ENCODE data around the gene IQSEC3.

The IQSEC3 gene

DNA sequence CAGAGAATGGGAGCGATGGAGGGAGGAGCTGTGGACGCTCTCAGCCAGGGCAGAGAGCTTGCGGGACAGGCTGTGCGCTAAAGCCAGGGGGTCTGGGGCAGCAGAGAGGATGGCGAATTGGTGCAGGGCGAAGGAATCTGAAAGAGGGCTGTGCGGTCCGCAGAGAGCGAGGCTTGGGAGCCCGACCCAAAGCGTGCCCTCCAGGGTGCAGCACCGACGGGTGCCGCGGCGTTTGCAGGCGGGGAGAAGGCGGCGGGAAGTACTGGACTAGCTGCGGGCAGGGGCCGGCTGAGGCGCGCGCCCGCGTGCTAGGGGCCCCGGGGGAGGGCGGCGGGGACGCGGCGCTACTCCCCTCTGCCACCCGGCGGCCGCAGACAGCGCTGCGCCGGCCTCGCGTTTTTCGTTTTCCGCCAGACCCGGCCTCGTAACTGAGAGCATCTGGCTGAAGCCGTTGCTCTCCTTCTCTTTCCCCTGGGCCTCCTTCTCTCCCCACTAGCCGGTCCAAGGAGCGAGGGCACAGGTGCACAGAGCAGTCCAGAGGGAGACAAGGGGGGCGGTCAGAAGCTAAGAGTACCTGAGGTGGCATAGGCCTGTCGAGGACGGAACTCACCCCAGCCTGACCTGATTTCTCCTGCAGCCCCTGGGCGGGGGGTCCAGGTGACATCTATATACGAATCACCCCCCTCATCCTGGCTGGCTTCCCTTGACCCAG lies 122.5 kb downstream of the IQSEC3 start:
- H3K4me3 Mint-ChIP-seq, result peak overlapping the region; percentile 54
- H3K4me1 Mint-ChIP-seq, result peaks cover 6% of the 10 kb centered on the region
- no peaks in the 10 kb centered on the region for H3K9me3 Mint-ChIP-seq
- H3K27ac Mint-ChIP-seq, result no peak overlapping the region
- DNase-seq (ENCODE audit: low spot score in 2 of 2) (peak; percentile 48 to 65), ATAC-seq (peak; percentile 73)
- H3K36me3 Mint-ChIP-seq, result no peaks in the 10 kb centered on the region

DNA sequence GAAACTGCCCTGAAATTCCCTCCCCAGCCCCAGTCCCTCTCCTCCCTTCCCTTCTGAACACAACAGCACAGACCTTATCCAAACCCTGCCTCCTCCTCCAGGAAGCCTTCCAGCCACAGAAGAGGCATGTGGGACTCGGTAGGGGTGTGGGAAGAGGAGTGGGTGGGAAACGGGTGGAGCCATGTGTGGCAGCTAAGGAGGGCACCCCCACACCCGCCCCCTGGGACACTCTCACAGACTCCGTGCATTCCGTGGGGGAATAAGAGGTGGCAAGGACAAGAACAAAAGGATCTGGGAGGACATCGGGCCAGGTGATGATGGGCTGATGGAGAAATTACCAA lies 123.0 kb downstream of the IQSEC3 start:
- ATAC-seq, result no peak

DNA sequence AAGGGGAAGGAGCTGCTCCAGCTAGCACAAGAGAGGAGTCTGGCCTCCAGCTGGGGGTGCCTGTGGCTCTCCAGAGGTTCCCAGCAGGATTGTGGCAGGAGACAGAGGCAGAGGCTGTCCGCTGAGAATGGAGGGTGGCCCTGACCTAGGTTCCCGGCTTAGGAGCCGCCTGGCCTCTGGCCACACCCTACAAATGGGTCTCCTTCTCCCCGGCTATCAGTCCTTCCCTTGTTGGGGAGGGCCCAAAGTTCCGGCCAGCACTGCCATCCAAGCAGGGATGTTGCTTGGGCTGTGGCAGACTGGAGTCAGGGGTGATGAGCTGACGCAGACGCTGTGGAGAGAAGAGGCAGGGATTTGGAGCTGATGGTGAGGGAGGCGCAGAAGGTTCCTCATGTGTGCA lies 124.3 kb downstream of the IQSEC3 start:
- DNase-seq (ENCODE audit: low spot score in 2 of 2) (no peak), ATAC-seq (no peak)
- Mint-ChIP-seq H3K36me3 (no peaks in the 10 kb centered on the region), H3K27ac (no peak overlapping the region), H3K9me3 (no peaks in the 10 kb centered on the region), H3K4me1 (peaks cover 6% of the 10 kb centered on the region), H3K4me3 (no peak overlapping the region)

More for the DNA sequence above, 123.0 kb downstream of the IQSEC3 start:
- H3K4me1 Mint-ChIP-seq, result peaks cover 6% of the 10 kb centered on the region
- H3K9me3 Mint-ChIP-seq, result no peaks in the 10 kb centered on the region
- H3K36me3 Mint-ChIP-seq, result no peaks in the 10 kb centered on the region
- peak overlapping the region; percentile 54 for H3K4me3 Mint-ChIP-seq
- DNase-seq (ENCODE audit: low spot score in 2 of 2), result no peak
- H3K27ac Mint-ChIP-seq, result no peak overlapping the region

DNA sequence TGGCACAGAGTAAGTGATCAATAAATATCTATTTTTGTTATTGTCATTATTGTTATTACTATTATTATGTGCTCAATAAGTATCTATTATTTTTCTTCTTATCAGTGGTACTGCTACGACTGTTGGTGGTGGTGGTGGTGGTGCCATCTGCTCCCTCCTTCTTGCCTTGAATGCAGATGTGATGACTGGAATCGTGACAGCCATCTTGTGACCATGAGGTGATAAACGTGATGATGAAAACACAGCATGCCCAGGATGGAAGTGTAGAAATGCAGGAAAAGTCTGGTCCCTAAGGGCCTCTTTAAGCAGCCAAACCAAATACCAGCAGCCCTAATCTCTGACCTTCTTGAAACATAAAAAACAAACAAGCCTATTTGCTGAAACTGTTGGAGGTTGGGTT lies 125.0 kb downstream of the IQSEC3 start:
- peaks cover 6% of the 10 kb centered on the region for H3K4me1 Mint-ChIP-seq
- no peaks in the 10 kb centered on the region for H3K36me3 Mint-ChIP-seq
- no peak overlapping the region for H3K27ac Mint-ChIP-seq
- DNase-seq (ENCODE audit: low spot score in 2 of 2) (no peak), ATAC-seq (no peak)
- no peak overlapping the region for H3K4me3 Mint-ChIP-seq
- no peaks in the 10 kb centered on the region for H3K9me3 Mint-ChIP-seq

DNA sequence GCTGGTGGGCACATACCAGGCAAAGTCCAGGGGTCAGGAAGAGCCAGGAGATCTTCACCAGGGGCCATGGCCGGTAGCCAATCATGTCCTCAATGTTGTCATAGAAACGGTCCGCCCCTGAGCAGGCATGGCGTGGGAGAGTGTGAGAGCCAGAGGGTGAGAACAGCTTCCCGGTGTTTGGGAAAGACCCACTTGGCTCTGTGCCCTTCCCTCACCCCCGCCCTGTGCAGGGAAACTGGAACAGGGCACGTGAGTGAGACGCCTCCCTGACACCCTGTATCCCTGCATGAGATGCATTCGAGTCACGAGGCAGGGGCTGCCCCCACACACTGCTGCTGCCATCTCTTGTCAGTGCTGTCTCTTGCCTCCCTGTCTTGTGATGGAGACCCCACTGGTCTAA lies 126.7 kb downstream of the IQSEC3 start:
- H3K9me3 Mint-ChIP-seq, result peaks cover 4% of the 10 kb centered on the region
- H3K36me3 Mint-ChIP-seq, result no peaks in the 10 kb centered on the region
- no peak for ATAC-seq
- H3K27ac Mint-ChIP-seq, result no peak overlapping the region
- no peak overlapping the region for H3K4me3 Mint-ChIP-seq
- H3K4me1 Mint-ChIP-seq, result peaks cover 10% of the 10 kb centered on the region
- DNase-seq (ENCODE audit: low spot score in 2 of 2), result no peak

DNA sequence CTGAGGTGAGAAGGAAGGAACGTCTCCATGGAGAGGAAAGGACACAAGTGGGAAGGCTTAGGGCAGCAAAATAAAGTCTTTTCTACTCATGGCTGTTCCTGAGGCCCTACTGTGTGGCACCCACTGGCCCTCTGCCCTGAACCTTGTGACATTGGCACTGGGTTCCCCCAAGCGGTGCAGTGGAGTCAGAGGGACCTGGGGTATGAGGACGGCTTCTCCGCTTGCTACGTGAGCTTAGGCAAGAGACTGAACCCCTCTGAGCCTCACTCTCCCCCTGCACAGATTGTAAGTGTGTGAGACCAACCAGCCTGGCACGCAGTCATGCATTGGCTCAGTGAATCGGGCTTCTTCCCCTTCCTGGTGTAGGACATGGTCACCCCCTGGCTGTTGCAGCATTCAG lies 127.7 kb downstream of the IQSEC3 start:
- Mint-ChIP-seq H3K4me1 (peaks cover 10% of the 10 kb centered on the region), H3K27ac (no peak overlapping the region), H3K9me3 (peaks cover 4% of the 10 kb centered on the region), H3K4me3 (no peak overlapping the region), H3K36me3 (no peaks in the 10 kb centered on the region)
- ATAC-seq (no peak), DNase-seq (ENCODE audit: low spot score in 2 of 2) (no peak)

DNA sequence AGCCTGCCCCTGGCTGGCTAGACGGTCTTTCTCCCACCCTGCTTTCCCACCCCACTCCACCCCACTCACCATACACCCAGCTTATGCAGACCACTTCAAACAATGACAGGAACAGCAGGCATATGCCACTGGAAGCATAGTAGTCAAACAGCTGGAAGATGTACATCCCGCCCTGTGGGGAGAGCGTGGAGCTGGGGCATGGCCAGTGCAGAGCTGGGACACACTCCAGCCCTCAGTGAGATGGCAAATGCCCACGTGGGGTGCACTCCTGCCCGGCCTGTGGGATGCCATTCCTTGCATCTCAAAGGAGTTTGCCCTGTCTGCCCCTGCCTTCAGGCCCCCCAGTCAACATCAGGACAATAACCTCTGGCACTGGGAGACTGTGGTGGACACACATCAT lies 128.6 kb downstream of the IQSEC3 start:
- DNase-seq (ENCODE audit: low spot score in 2 of 2) (no peak), ATAC-seq (no peak)
- peaks cover 4% of the 10 kb centered on the region for H3K9me3 Mint-ChIP-seq

DNA sequence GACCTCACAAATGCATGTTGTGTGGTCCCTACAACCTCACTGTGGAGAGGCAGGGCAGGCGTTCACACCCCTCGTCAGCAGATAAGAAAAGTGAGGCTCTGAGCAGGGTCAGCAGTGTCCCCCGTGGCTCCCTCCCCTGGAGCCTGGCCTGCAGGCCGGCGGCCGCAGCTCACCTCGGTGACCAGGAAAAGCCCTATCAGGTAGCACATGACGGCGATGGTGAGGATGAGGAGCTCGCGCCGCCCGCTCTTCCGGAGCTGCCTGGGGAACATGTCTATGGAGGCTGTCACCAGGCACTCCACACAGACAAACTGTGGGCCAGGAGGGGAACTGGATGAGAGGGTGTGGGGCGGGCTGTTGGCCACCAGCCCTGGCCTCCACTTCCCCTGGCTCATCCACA lies 129.4 kb downstream of the IQSEC3 start:
- H3K4me3 Mint-ChIP-seq, result no peak overlapping the region
- no peaks in the 10 kb centered on the region for H3K36me3 Mint-ChIP-seq
- peaks cover 4% of the 10 kb centered on the region for H3K9me3 Mint-ChIP-seq
- ATAC-seq (no peak), DNase-seq (ENCODE audit: low spot score in 2 of 2) (no peak)
- H3K4me1 Mint-ChIP-seq, result peaks cover 5% of the 10 kb centered on the region
- H3K27ac Mint-ChIP-seq, result no peak overlapping the region

More for the DNA sequence above, 128.6 kb downstream of the IQSEC3 start:
- Mint-ChIP-seq H3K27ac (no peak overlapping the region), H3K4me3 (no peak overlapping the region), H3K36me3 (no peaks in the 10 kb centered on the region), H3K4me1 (peaks cover 5% of the 10 kb centered on the region)

DNA sequence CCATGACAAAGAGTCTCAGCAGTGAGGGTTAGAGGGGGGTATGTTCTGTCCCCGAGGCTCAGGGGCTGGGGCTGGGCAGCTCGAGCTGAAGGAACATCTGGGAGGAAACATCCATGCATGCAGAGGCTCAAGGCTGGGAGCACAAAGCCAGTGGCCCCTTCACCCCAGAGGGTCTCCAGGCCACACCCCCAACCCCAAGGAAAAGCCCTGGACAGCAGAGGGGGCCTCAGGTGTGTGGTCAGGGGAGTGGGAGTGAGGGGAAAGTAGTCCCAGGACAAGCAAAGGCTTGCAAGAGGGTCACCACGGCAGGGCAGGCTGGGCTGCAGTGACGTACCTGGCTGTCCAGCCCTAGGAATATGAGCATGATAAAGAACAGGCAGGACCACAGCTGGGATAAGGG lies 129.9 kb downstream of the IQSEC3 start:
- H3K4me1 Mint-ChIP-seq, result peaks cover 5% of the 10 kb centered on the region
- H3K36me3 Mint-ChIP-seq, result no peaks in the 10 kb centered on the region
- no peak for DNase-seq (ENCODE audit: low spot score in 2 of 2)
- H3K4me3 Mint-ChIP-seq, result no peak overlapping the region
- H3K9me3 Mint-ChIP-seq, result peaks cover 4% of the 10 kb centered on the region
- no peak for ATAC-seq
- H3K27ac Mint-ChIP-seq, result no peak overlapping the region

DNA sequence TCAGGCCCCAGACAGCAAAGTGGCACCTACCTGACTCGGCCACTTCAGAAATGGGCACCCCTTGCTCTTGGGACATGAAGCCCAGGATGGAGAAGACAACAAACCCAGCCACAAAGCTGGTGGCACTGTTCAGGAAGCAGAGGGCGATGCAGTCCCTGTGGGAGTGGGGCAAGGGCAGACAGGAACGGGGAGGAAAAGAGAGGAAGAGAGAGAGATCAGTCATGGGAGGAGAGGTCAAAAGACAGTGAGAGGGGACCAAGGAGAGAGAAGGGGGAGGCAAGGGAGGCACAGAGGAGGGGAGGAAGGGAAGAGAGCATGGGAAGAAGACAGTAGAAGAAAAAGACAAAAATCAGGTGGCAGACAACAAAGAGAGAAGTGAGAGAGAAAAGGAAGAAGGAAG lies 130.8 kb downstream of the IQSEC3 start:
- Mint-ChIP-seq H3K9me3 (peaks cover 4% of the 10 kb centered on the region), H3K4me3 (no peak overlapping the region), H3K4me1 (peaks cover 5% of the 10 kb centered on the region), H3K36me3 (no peaks in the 10 kb centered on the region), H3K27ac (no peak overlapping the region)
- ATAC-seq (no peak), DNase-seq (ENCODE audit: low spot score in 2 of 2) (no peak)

DNA sequence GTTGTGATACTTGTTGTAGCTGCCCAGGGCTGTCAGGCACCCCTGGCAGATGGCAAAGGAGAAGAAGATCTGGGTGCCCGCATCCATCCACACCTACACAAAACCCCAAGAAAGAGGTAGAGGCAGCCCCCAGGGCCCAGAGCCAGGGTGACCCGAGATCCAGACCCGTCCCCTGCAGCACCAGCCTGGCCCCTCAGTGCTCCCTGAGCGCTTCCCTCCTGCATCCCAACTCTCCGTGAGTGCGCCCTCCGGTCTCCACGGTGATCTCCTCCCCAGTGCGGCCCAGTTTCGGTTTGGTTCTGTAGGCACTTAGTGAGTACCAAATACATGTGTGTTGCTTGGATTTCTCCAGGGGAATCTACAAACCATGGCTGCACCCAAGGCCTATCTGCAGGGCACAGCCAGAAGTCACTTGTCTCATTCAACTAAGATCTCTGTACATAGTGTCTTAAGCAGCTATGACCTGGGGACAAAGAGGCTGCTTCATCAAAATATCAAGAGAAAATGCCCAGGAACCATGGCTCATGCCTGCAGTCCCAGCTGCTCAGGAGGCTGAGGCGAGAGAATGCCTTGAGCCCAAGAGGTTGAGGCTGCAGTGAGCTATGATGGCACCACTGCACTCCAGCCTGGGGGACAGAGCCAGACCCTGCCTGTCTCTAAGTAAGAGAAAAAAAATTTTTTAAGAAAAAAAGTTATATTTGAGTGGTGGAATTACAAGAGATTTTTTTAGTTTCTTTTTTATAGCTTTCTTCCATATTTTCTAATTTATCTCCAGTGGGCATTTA lies 131.5 kb downstream of the IQSEC3 start:
- no peak overlapping the region for H3K27ac Mint-ChIP-seq
- H3K9me3 Mint-ChIP-seq, result peaks cover 4% of the 10 kb centered on the region
- no peaks in the 10 kb centered on the region for H3K36me3 Mint-ChIP-seq
- DNase-seq (ENCODE audit: low spot score in 2 of 2), result no peak
- H3K4me3 Mint-ChIP-seq, result no peak overlapping the region
- peaks cover 5% of the 10 kb centered on the region for H3K4me1 Mint-ChIP-seq
- ATAC-seq, result no peak

DNA sequence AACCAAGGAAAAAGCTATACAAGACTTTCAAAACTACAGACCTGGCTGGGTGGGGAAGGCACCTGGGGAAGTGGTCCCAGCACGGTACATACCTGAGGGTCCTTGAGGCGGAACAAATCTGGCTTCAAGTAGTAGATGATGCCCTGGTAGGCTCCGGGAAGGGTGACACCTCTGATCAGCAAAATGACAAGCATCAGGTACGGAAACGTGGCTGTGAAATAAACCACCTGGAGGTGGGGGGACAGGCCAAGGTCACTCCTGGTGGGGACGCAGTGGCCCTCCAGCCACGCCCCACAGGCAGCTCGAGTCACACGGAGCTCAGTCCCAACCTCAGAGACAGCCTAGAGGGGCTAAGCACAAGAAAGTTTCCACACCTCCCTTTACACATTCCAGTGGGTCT lies 132.1 kb downstream of the IQSEC3 start:
- peaks cover 4% of the 10 kb centered on the region for H3K9me3 Mint-ChIP-seq
- H3K4me1 Mint-ChIP-seq, result peaks cover 5% of the 10 kb centered on the region
- ATAC-seq (no peak), DNase-seq (ENCODE audit: low spot score in 2 of 2) (no peak)
- no peak overlapping the region for H3K27ac Mint-ChIP-seq
- no peak overlapping the region for H3K4me3 Mint-ChIP-seq
- no peaks in the 10 kb centered on the region for H3K36me3 Mint-ChIP-seq

DNA sequence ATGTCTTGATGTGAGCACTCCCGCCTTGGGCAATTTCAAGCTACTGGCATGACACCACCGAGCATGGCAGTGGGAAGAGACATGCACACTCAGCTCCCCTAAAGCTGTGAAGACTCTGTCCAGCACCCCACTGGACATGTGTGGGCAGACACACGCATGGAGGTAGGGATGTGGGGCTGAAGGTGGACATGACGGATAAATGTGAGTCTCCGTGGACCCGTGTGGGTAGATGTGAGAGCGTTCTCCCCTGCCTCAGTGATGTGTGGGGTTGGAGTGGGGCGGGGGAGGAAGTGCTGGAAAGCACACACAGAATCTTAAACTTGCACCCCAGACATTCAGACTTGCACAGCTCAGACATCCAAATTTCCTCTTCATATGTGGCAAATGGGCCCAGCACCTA lies 134.8 kb downstream of the IQSEC3 start:
- DNase-seq (ENCODE audit: low spot score in 2 of 2) (no peak), ATAC-seq (no peak)
- no peak overlapping the region for H3K4me3 Mint-ChIP-seq
- peaks cover 4% of the 10 kb centered on the region for H3K9me3 Mint-ChIP-seq
- peaks cover 5% of the 10 kb centered on the region for H3K4me1 Mint-ChIP-seq
- no peaks in the 10 kb centered on the region for H3K36me3 Mint-ChIP-seq
- H3K27ac Mint-ChIP-seq, result no peak overlapping the region

DNA sequence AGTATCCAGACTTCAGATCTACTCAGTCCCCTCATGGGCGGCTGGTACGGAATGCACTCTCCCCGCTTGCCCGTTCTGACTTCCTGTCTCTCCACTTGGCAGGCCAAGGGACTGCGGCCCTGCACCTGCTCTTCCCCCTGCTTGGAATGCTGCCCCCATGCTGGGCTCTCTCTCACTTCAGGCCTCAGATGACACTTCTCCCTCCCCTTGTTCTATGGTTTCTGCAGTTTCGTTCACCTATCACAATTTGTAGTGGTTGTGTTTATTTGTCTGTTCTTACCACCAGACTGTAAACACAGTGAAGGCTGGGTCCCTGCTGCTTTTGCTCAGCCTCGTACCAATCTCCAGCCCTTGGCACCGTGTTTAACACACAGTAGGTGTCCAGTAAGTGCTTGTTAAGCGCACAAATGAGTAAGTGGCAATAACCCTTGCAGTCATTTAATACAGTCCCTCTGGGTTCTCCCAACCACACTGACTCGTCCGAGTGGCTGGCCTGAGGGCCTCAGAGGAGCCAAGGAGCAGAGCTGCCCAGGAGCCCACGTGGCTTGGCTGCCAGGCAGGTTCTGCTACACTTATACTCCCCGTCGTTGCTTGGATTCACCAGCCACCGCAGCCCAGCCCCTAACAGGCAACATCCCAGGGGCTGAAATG lies 135.6 kb downstream of the IQSEC3 start:
- Mint-ChIP-seq H3K9me3 (peaks cover under 1% of the 10 kb centered on the region), H3K27ac (no peak overlapping the region), H3K4me3 (no peak overlapping the region), H3K4me1 (peaks cover 5% of the 10 kb centered on the region), H3K36me3 (no peaks in the 10 kb centered on the region)
- no peak for ATAC-seq
- no peak for DNase-seq (ENCODE audit: low spot score in 2 of 2)

DNA sequence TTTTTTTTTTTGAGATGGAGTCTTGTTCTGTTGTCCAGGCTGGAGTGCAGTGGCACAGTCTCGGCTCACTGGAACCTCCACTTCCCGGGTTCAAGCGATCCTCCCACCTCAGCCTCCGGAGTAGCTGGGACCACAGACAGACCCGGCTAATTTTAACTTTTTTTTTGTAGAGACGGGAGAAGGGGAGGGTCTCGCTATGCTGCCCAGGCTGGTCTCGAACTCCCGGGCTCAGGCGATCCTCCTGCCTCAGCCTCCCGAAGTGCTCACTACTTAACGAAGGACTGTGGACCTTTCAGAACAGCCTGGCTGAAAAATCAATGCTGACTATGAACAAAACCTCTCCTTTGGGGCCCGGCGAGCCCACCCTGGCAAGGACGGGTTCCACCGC lies 136.5 kb downstream of the IQSEC3 start:
- H3K4me1 Mint-ChIP-seq, result peaks cover 3% of the 10 kb centered on the region
- H3K4me3 Mint-ChIP-seq, result no peak overlapping the region
- DNase-seq (ENCODE audit: low spot score in 2 of 2) (no peak), ATAC-seq (no peak)
- no peaks in the 10 kb centered on the region for H3K9me3 Mint-ChIP-seq
- H3K27ac Mint-ChIP-seq, result no peak overlapping the region
- H3K36me3 Mint-ChIP-seq, result no peaks in the 10 kb centered on the region

Data from stimulated activated effector memory CD8-positive, alpha-beta T cell treated with anti-CD3 and anti-CD28 coated beads, Interleukin-12 subunit alpha, Interleukin-12 subunit beta, amount 100 ng/mL, for 72 hours (primary cell).